Measurements from ENCODE around the gene RHBDF2.

Gene RHBDF2

GRCh38 chr17:76461765-76462555 is 39.3 kb downstream of the RHBDF2 start:
- DNase-seq (ENCODE audit: low read depth in 2 of 2), result no peak

- DNase-seq (ENCODE audit: low read depth in 2 of 2), result no peak
These were observed 41.5 kb downstream of the RHBDF2 start for GRCh38 chr17:76459674-76460073.

GRCh38 chr17:76458580-76459490 is 42.4 kb downstream of the RHBDF2 start:
- DNase-seq (ENCODE audit: low read depth in 2 of 2), result no peak

- no peak for DNase-seq (ENCODE audit: low read depth in 2 of 2)
These were observed 47.8 kb downstream of the RHBDF2 start for GRCh38 chr17:76453431-76453743.

GRCh38 chr17:76452660-76453430 is 48.4 kb downstream of the RHBDF2 start, which contains the start of gene UBE2O:
Gene UBE2O, minus strand, starts transcription at chr17:76453152. Its CDS starts 11 bp downstream, at chr17:76453141.
- peak; percentile 84 to 92 for DNase-seq (ENCODE audit: low read depth in 2 of 2)

- DNase-seq (ENCODE audit: low read depth in 2 of 2), result peak in 1 of 2 donors; percentile 18
These were observed 49.0 kb downstream of the RHBDF2 start for GRCh38 chr17:76452127-76452659.

GRCh38 chr17:76451506-76451905 is 49.7 kb downstream of the RHBDF2 start:
- no peak for DNase-seq (ENCODE audit: low read depth in 2 of 2)

GRCh38 chr17:76449126-76449525 is 52.1 kb downstream of the RHBDF2 start:
- no peak for DNase-seq (ENCODE audit: low read depth in 2 of 2)

- DNase-seq (ENCODE audit: low read depth in 2 of 2), result no peak
These were observed 53.1 kb downstream of the RHBDF2 start for GRCh38 chr17:76447931-76448652.

- no peak for DNase-seq (ENCODE audit: low read depth in 2 of 2)
These were observed 54.6 kb downstream of the RHBDF2 start for GRCh38 chr17:76446449-76447231.

GRCh38 chr17:76445697-76446448 is 55.4 kb downstream of the RHBDF2 start:
- DNase-seq (ENCODE audit: low read depth in 2 of 2), result no peak

GRCh38 chr17:76444518-76445311 is 56.5 kb downstream of the RHBDF2 start:
- no peak for DNase-seq (ENCODE audit: low read depth in 2 of 2)

GRCh38 chr17:76442341-76443338 is 58.6 kb downstream of the RHBDF2 start:
- no peak for DNase-seq (ENCODE audit: low read depth in 2 of 2)

GRCh38 chr17:76441686-76442340 is 59.4 kb downstream of the RHBDF2 start:
- DNase-seq (ENCODE audit: low read depth in 2 of 2), result no peak

- no peak for DNase-seq (ENCODE audit: low read depth in 2 of 2)
These were observed 60.4 kb downstream of the RHBDF2 start for GRCh38 chr17:76440751-76441362.

- DNase-seq (ENCODE audit: low read depth in 2 of 2), result no peak
These were observed 61.8 kb downstream of the RHBDF2 start for GRCh38 chr17:76439314-76439928.

Data from stimulated activated CD4-positive, alpha-beta T cell treated with anti-CD3 and anti-CD28 coated beads, Interleukin-1b, Interleukin-23, amount 100 ng/mL, for 4 hours (primary cell).